ENCODE data around the gene GCG. TPM values are rescaled to one million over a fixed set of nuclear protein-coding genes. Genes with fewer than 3 reads are reported as not detected.

Gene GCG
- total and polyA plus RNA-seq, 2 of the 8 experiments (the other 6 are each of a cell fraction or from before 2014, with no cell fraction given), result not detected

DNA sequence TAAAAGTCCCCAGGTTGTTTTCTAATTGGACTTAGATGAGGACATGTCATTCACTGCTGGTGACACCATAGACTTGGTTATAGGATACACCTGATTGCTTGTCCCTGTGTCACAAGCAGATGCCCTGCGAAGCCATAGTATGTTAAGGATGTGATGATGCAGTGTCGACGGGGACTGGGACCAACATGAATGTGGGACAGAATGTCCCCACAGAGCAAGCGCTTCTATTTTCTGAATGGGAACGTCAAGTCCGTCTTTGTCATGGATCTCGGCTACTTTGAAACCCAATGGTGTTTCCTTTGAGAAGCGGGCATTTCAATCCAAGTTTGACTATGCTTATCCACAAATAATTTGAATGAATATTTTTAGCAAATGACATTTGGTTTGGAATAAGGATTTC lies 2.1 kb downstream of the GCG start:
- no peaks in the 10 kb centered on the region for H3K79me2 ChIP-seq (ENCODE audit: control insufficient read depth in 1 of 2, insufficient read depth in 2 of 2, low read length in 2 of 2)
- no peak overlapping the region for H2BK5ac ChIP-seq (ENCODE audit: low read depth, low read length)
- no peak for TF ChIP-seq SRF (IDR thresholded peaks at IDR 0.05; ENCODE audit: low read depth, low read length)
- TF ChIP-seq SUZ12 (IDR thresholded peaks at IDR 0.05; ENCODE audit: low read length), result no peak
- TF ChIP-seq ZNF274 (IDR thresholded peaks at IDR 0.05; ENCODE audit: borderline replicate concordance, extremely low read depth, low read length), result no peak
- TF ChIP-seq EZH2 (IDR thresholded peaks at IDR 0.05; ENCODE audit: low read depth, low read length, severe bottlenecking), result no peak
- no peak for TF ChIP-seq CHD2 (IDR thresholded peaks at IDR 0.05; ENCODE audit: low read length)
- TF ChIP-seq HDAC2 (IDR thresholded peaks at IDR 0.05; ENCODE audit: borderline replicate concordance in 1 of 2, low read depth in 2 of 2, low read length in 2 of 2), result no peak
- no peak for TF ChIP-seq KDM4A (IDR thresholded peaks at IDR 0.05; ENCODE audit: low read depth, low read length, severe bottlenecking)
- no peak for TF ChIP-seq SP4 (IDR thresholded peaks at IDR 0.05; ENCODE audit: low read length)
- TF ChIP-seq SP2 (IDR thresholded peaks at IDR 0.05; ENCODE audit: low read length), result no peak
- TF ChIP-seq POLR2A (IDR thresholded peaks at IDR 0.05; ENCODE audit: control extremely low read depth in 1 of 2, low read depth in 2 of 2, low read length in 2 of 2), result no peak
- TF ChIP-seq EGR1 (IDR thresholded peaks at IDR 0.05; ENCODE audit: borderline replicate concordance, low read depth, low read length), result no peak
- H3K4me3 ChIP-seq (ENCODE audit: extremely low read depth in 1 of 4, insufficient read depth in 2 of 4, low read depth in 3 of 4, low read length in 4 of 4), result no peak overlapping the region
- H3K9ac ChIP-seq (replicated peaks in 1 of 4; ENCODE audit: extremely low read depth in 1 of 4, low read depth in 3 of 4, low read length in 3 of 4), result no peak overlapping the region
- no peak overlapping the region for H3K23ac ChIP-seq (ENCODE audit: insufficient read length)
- H2BK20ac ChIP-seq (ENCODE audit: low read length), result no peak overlapping the region
- no peaks in the 10 kb centered on the region for H3K23me2 ChIP-seq (ENCODE audit: low read depth, low read length)
- H3K27ac ChIP-seq (ENCODE audit: low read depth, low read length), result no peak overlapping the region
- no peak overlapping the region for H4K5ac ChIP-seq (ENCODE audit: insufficient read length, low read depth, low read length)
- H2BK15ac ChIP-seq (ENCODE audit: low read length), result no peak overlapping the region
- POLR2A ChIA-PET (ENCODE audit: partially characterized antibody), result no interaction called here
- H3K4me2 ChIP-seq (ENCODE audit: insufficient read depth in 1 of 2, low read depth in 2 of 2, low read length in 2 of 2), result no peak overlapping the region
- CTCF ChIA-PET (ENCODE audit: partially characterized antibody), result interaction anchor here (0.6 to 7.7 kb wide), 4 partner anchors 17 to 1053 kb away, joined by 3 to 117 read pairs (median 6); no protein-coding TSS in a partner anchor
- H2BK12ac ChIP-seq (ENCODE audit: low read depth, low read length), result 0 out of 2 replicates have a peak overlapping the region, but pooled peaks have one; percentile 53
- no peak overlapping the region for H4K8ac ChIP-seq (ENCODE audit: extremely low read depth, insufficient read depth, low read length)
- no peak overlapping the region for H2AK5ac ChIP-seq (ENCODE audit: low read depth, low read length)
- no peak overlapping the region for H3K56ac ChIP-seq (replicated peaks; ENCODE audit: insufficient read length, low read depth, low read length)
- H3K9me3 ChIP-seq (ENCODE audit: insufficient read depth in 2 of 2, low read depth in 1 of 2, low read length in 1 of 2), result no peaks in the 10 kb centered on the region
- no peak overlapping the region for H2BK120ac ChIP-seq (replicated peaks; ENCODE audit: low read depth, low read length)
- H3K4ac ChIP-seq (replicated peaks; ENCODE audit: insufficient read length, low read depth, low read length), result no peak overlapping the region
- FAIRE-seq (no peak), DNase-seq (ENCODE audit: low read depth in 1 of 2, low spot score in 2 of 2) (no peak)
- no peaks in the 10 kb centered on the region for H3K79me1 ChIP-seq (ENCODE audit: low read depth, low read length)
- H3K14ac ChIP-seq (ENCODE audit: insufficient read length), result no peak overlapping the region
- no peaks in the 10 kb centered on the region for H3K27me3 ChIP-seq (replicated peaks in 1 of 4; ENCODE audit: control insufficient read depth in 3 of 4, extremely low read depth in 1 of 4, insufficient read depth in 3 of 4, low read length in 3 of 4)
- no peaks in the 10 kb centered on the region for H3K36me3 ChIP-seq (ENCODE audit: control insufficient read depth in 2 of 4, insufficient read depth in 4 of 4, low read length in 3 of 4)
- no peak overlapping the region for H3K18ac ChIP-seq (ENCODE audit: extremely low read depth, low read length)
- 68% methylated on average over 8 of the region's 8 CpGs; no CpG with 5 or more reads in 1 of the 2 experiments for WGBS, 2 experiments (ENCODE audit: extremely low coverage in 1 of 2, insufficient coverage in 1 of 2, insufficient read length in 1 of 2, insufficient replicate concordance in 2 of 2, low coverage in 1 of 2, low lambda C conversion rate in 2 of 2, missing lambda C conversion rate in 1 of 2)
- H4K20me1 ChIP-seq (replicated peaks in 1 of 2; ENCODE audit: control insufficient read depth in 1 of 2, insufficient read depth in 2 of 2, low read length in 2 of 2), result no peaks in the 10 kb centered on the region
- no peak overlapping the region for H4K91ac ChIP-seq (replicated peaks; ENCODE audit: insufficient read length, low read length)
- H3K4me1 ChIP-seq (replicated peaks in 1 of 4; ENCODE audit: control insufficient read depth in 3 of 4, insufficient read depth in 4 of 4, low read length in 3 of 4), result peaks cover 0 to 3% (median 0%) of the 10 kb centered on the region in 4 experiments; a peak in 1 of 7 replicates
- H2AFZ ChIP-seq (ENCODE audit: low read length), result no peak overlapping the region

All from H1 (cell line).